ENCODE measurements around the gene C1QB.

The C1QB gene

DNA sequence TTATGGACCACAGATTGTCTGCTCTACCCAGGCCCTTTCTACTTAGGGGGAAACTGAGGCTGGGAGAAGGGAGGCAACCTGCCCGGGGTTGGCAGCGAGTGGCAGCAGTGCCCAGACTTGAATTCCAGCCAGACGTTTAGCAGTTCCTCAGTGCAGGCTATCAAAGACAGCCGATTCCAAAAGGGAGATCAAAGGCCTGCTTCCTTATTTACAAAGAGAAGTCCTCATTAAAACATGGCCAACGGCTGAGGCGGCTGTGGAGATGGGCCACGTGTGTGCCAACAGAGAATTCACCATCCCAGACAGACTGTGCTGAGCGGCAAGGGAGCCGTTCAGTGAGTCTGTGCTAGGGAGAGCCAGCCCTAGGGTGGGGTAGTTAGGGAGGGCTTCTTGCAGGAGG lies 27.7 kb downstream of the C1QB start:
- H3K27me3 ChIP-seq (ENCODE audit: control insufficient read depth, insufficient read depth, low read length), result no peaks in the 10 kb centered on the region
- H3K27ac ChIP-seq (ENCODE audit: low read depth, low read length), result no peak overlapping the region
- H3K9ac ChIP-seq (ENCODE audit: low read length), result no peak overlapping the region
- H3K36me3 ChIP-seq (ENCODE audit: control insufficient read depth, insufficient read depth, low read length), result no peaks in the 10 kb centered on the region
- peaks cover 12% of the 10 kb centered on the region; the same call in 1 of the 2 replicates for H3K4me1 ChIP-seq (ENCODE audit: control insufficient read depth, insufficient read depth, low read length)
- H3K4me3 ChIP-seq (ENCODE audit: low read depth, low read length), result no peak overlapping the region
- no peaks in the 10 kb centered on the region for H3K9me3 ChIP-seq (ENCODE audit: control insufficient read depth, insufficient read depth, low read depth, low read length)

DNA sequence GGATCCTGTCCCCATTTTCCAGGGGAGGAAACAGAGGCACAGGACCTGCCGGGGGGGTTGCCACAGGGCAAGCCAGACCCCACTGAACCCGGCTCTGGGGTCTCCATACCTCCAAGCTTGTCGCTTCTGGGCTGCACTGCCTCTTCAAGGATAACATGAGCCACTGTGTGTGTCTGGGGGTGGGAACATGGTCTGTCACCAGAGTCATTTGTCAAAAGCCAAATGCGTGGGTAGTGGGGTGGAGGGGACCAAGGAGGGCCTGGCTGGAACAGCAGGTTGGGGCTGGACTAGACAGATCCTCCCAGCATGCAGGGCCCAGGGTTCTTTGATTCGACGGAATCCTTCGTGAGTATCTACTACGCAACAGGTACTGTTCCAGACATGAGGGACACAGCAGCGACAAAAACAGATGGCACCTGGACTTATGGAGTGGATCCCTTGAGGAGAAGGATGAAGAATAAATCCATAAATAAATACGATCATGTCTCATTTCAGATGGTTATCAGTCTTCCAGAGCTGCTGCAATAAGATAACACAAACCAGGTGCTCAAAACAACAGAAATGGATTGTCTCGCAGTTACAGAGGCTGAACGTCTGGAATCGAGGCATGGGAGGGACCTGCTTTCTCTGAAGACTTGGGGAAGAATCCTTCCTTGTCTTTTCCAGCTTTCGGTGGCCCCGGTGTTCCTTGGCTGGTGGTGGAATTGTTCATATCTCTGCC lies 28.7 kb downstream of the C1QB start:
- no peaks in the 10 kb centered on the region for H3K27me3 ChIP-seq (ENCODE audit: control insufficient read depth, insufficient read depth, low read length)
- no peak overlapping the region for H3K27ac ChIP-seq (ENCODE audit: low read depth, low read length)
- no peak overlapping the region for H3K4me3 ChIP-seq (ENCODE audit: low read depth, low read length)
- H3K9ac ChIP-seq (ENCODE audit: low read length), result no peak overlapping the region
- no peaks in the 10 kb centered on the region for H3K9me3 ChIP-seq (ENCODE audit: control insufficient read depth, insufficient read depth, low read depth, low read length)
- H3K36me3 ChIP-seq (ENCODE audit: control insufficient read depth, insufficient read depth, low read length), result no peaks in the 10 kb centered on the region
- peaks cover 14% of the 10 kb centered on the region; the same call in 1 of the 2 replicates for H3K4me1 ChIP-seq (ENCODE audit: control insufficient read depth, insufficient read depth, low read length)

GRCh38 chr1:22683547-22683946 lies 30.5 kb downstream of the C1QB start:
- Histone ChIP-seq H3K9ac (ENCODE audit: low read length) (no peak overlapping the region), H3K9me3 (ENCODE audit: control insufficient read depth, insufficient read depth, low read depth, low read length) (no peaks in the 10 kb centered on the region), H3K4me1 (ENCODE audit: control insufficient read depth, insufficient read depth, low read length) (peaks cover 10% of the 10 kb centered on the region; the same call in 1 of the 2 replicates), H3K36me3 (ENCODE audit: control insufficient read depth, insufficient read depth, low read length) (no peaks in the 10 kb centered on the region), H3K27me3 (ENCODE audit: control insufficient read depth, insufficient read depth, low read length) (no peaks in the 10 kb centered on the region), H3K27ac (ENCODE audit: low read depth, low read length) (no peak overlapping the region), H3K4me3 (ENCODE audit: low read depth, low read length) (no peak overlapping the region)

GRCh38 chr1:22685591-22686059 lies 32.6 kb downstream of the C1QB start:
- H3K9ac ChIP-seq (ENCODE audit: low read length), result no peak overlapping the region

GRCh38 chr1:22687191-22687590 lies 34.2 kb downstream of the C1QB start:
- Histone ChIP-seq H3K4me1 (ENCODE audit: control insufficient read depth, insufficient read depth, low read length) (peaks cover 13% of the 10 kb centered on the region; the same call in 1 of the 2 replicates), H3K9ac (ENCODE audit: low read length) (no peak overlapping the region), H3K27me3 (ENCODE audit: control insufficient read depth, insufficient read depth, low read length) (no peaks in the 10 kb centered on the region)

More at GRCh38 chr1:22685591-22686059, 32.6 kb downstream of the C1QB start:
- H3K27ac ChIP-seq (ENCODE audit: low read depth, low read length), result no peak overlapping the region
- H3K4me3 ChIP-seq (ENCODE audit: low read depth, low read length), result no peak overlapping the region
- peaks cover 13% of the 10 kb centered on the region; the same call in 1 of the 2 replicates for H3K4me1 ChIP-seq (ENCODE audit: control insufficient read depth, insufficient read depth, low read length)
- no peaks in the 10 kb centered on the region for H3K27me3 ChIP-seq (ENCODE audit: control insufficient read depth, insufficient read depth, low read length)
- H3K36me3 ChIP-seq (ENCODE audit: control insufficient read depth, insufficient read depth, low read length), result no peaks in the 10 kb centered on the region
- H3K9me3 ChIP-seq (ENCODE audit: control insufficient read depth, insufficient read depth, low read depth, low read length), result no peaks in the 10 kb centered on the region

GRCh38 chr1:22688466-22688865 lies 35.4 kb downstream of the C1QB start:
- no peaks in the 10 kb centered on the region for H3K27me3 ChIP-seq (ENCODE audit: control insufficient read depth, insufficient read depth, low read length)
- H3K9ac ChIP-seq (ENCODE audit: low read length), result no peak overlapping the region
- no peak overlapping the region for H3K27ac ChIP-seq (ENCODE audit: low read depth, low read length)
- no peaks in the 10 kb centered on the region for H3K9me3 ChIP-seq (ENCODE audit: control insufficient read depth, insufficient read depth, low read depth, low read length)
- H3K36me3 ChIP-seq (ENCODE audit: control insufficient read depth, insufficient read depth, low read length), result no peaks in the 10 kb centered on the region
- H3K4me3 ChIP-seq (ENCODE audit: low read depth, low read length), result no peak overlapping the region
- peaks cover 13% of the 10 kb centered on the region; the same call in 1 of the 2 replicates for H3K4me1 ChIP-seq (ENCODE audit: control insufficient read depth, insufficient read depth, low read length)

More at GRCh38 chr1:22687191-22687590, 34.2 kb downstream of the C1QB start:
- no peak overlapping the region for H3K4me3 ChIP-seq (ENCODE audit: low read depth, low read length)
- H3K9me3 ChIP-seq (ENCODE audit: control insufficient read depth, insufficient read depth, low read depth, low read length), result no peaks in the 10 kb centered on the region
- no peak overlapping the region for H3K27ac ChIP-seq (ENCODE audit: low read depth, low read length)
- H3K36me3 ChIP-seq (ENCODE audit: control insufficient read depth, insufficient read depth, low read length), result no peaks in the 10 kb centered on the region

DNA sequence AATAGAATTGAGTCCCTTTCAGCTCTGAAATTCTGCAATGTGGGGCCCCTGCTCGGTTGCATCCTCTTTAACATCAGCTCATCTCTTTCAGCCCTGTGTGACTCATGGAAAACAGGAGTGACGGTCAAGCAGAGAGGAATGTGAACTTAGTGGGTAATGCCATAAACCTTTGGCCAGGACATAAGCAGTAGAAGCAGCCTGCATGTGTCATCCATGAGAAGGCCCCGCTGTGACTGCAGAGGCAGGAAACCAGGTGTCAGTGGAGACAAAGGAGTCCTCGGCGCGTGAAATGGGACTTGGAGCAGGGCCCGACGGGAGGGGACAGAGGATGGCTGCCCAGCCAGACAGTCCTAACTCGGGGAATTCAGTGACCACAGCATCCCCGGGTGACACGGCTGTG lies 36.5 kb downstream of the C1QB start:
- Histone ChIP-seq H3K27ac (ENCODE audit: low read depth, low read length) (no peak overlapping the region), H3K27me3 (ENCODE audit: control insufficient read depth, insufficient read depth, low read length) (no peaks in the 10 kb centered on the region), H3K4me3 (ENCODE audit: low read depth, low read length) (no peak overlapping the region), H3K36me3 (ENCODE audit: control insufficient read depth, insufficient read depth, low read length) (no peaks in the 10 kb centered on the region), H3K9ac (ENCODE audit: low read length) (no peak overlapping the region), H3K4me1 (ENCODE audit: control insufficient read depth, insufficient read depth, low read length) (peaks cover 13% of the 10 kb centered on the region; the same call in 1 of the 2 replicates), H3K9me3 (ENCODE audit: control insufficient read depth, insufficient read depth, low read depth, low read length) (no peaks in the 10 kb centered on the region)

DNA sequence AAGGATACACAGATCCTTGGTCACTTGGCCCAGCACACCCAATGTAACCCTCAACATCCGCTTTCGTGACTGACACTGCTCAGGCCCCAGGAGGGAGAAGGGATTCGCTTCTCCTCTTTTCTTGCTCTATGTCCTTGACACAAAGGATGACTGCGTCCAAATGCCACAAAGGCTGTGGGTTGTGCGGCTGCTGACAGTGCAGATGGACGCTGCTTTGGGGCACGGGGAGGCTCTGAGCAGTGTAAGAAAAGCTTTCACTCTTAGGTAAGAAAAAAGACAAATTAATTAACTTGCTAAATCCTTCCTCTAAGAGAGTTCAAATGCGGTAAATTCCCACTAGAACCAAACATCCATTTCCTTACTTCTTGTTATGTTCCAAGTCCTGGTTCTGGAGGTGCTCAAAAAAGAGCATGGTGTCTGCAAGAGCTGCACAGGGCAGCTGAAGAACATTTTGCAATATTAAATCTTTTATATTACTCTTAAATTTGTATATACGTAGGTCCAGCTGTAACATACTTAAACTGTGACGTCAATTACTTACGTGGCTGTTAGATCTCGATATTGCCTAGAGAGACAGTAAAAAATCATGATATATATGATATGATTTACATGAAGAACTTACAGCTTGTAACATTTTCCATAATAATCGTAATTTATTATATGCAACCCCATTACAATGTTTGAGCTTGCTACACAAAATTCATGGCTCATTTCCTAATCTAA lies 38.2 kb downstream of the C1QB start:
- Histone ChIP-seq H3K27me3 (ENCODE audit: control insufficient read depth, insufficient read depth, low read length) (no peaks in the 10 kb centered on the region), H3K36me3 (ENCODE audit: control insufficient read depth, insufficient read depth, low read length) (no peaks in the 10 kb centered on the region), H3K4me3 (ENCODE audit: low read depth, low read length) (no peak overlapping the region), H3K9me3 (ENCODE audit: control insufficient read depth, insufficient read depth, low read depth, low read length) (no peaks in the 10 kb centered on the region), H3K9ac (ENCODE audit: low read length) (no peak overlapping the region), H3K27ac (ENCODE audit: low read depth, low read length) (no peak overlapping the region), H3K4me1 (ENCODE audit: control insufficient read depth, insufficient read depth, low read length) (peaks cover 7% of the 10 kb centered on the region; the same call in 1 of the 2 replicates)

DNA sequence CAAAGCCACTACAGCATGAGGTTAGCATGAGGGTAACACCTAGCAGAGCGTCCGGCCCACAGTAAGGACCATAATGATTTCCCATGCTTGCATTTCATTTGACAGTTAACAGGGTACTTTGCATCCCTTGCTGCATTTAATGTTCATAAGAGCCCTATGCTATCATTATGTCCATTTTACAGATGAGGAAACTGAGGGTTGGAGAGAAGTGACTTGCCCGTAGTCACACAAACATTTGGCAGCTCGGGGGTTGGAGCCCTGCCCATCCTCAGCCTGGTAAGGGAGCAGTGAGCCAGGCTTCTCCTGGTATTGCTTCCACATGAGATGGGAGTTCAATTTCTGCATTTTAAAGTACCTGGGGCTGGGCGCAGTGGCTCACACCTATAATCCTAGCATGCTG lies 41.1 kb downstream of the C1QB start:
- peaks cover 6% of the 10 kb centered on the region; the same call in 1 of the 2 replicates for H3K4me1 ChIP-seq (ENCODE audit: control insufficient read depth, insufficient read depth, low read length)
- H3K4me3 ChIP-seq (ENCODE audit: low read depth, low read length), result no peak overlapping the region
- H3K9ac ChIP-seq (ENCODE audit: low read length), result no peak overlapping the region
- H3K27me3 ChIP-seq (ENCODE audit: control insufficient read depth, insufficient read depth, low read length), result no peaks in the 10 kb centered on the region
- H3K9me3 ChIP-seq (ENCODE audit: control insufficient read depth, insufficient read depth, low read depth, low read length), result no peaks in the 10 kb centered on the region
- H3K36me3 ChIP-seq (ENCODE audit: control insufficient read depth, insufficient read depth, low read length), result no peaks in the 10 kb centered on the region
- no peak overlapping the region for H3K27ac ChIP-seq (ENCODE audit: low read depth, low read length)

DNA sequence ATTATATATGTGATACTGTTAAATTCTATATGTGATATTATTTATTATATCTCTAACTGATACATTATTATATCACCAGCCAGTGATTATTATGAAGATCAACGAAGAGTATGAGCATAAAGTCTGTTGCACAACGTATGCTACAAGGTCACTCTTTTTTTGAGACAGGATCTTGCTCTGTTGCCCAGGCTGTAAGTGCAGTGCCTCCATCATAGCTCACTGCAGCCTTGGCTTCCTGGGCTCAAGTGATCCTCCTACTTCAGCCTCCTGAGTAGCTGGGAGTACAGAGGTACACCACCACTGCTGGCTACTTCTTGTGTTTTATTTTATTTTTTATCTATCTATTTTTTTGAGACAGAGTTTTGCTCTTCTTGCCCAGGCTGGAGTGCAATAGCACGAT lies 43.6 kb downstream of the C1QB start:
- H3K27me3 ChIP-seq (ENCODE audit: control insufficient read depth, insufficient read depth, low read length), result no peaks in the 10 kb centered on the region
- H3K36me3 ChIP-seq (ENCODE audit: control insufficient read depth, insufficient read depth, low read length), result no peaks in the 10 kb centered on the region
- H3K9me3 ChIP-seq (ENCODE audit: control insufficient read depth, insufficient read depth, low read depth, low read length), result no peaks in the 10 kb centered on the region
- no peak overlapping the region for H3K9ac ChIP-seq (ENCODE audit: low read length)
- no peaks in the 10 kb centered on the region for H3K4me1 ChIP-seq (ENCODE audit: control insufficient read depth, insufficient read depth, low read length)
- H3K4me3 ChIP-seq (ENCODE audit: low read depth, low read length), result no peak overlapping the region
- no peak overlapping the region for H3K27ac ChIP-seq (ENCODE audit: low read depth, low read length)

GRCh38 chr1:22697980-22698379 lies 44.9 kb downstream of the C1QB start:
- H3K27me3 ChIP-seq (ENCODE audit: control insufficient read depth, insufficient read depth, low read length), result no peaks in the 10 kb centered on the region
- no peaks in the 10 kb centered on the region for H3K36me3 ChIP-seq (ENCODE audit: control insufficient read depth, insufficient read depth, low read length)
- H3K9ac ChIP-seq (ENCODE audit: low read length), result no peak overlapping the region
- H3K4me3 ChIP-seq (ENCODE audit: low read depth, low read length), result no peak overlapping the region
- H3K27ac ChIP-seq (ENCODE audit: low read depth, low read length), result no peak overlapping the region
- H3K4me1 ChIP-seq (ENCODE audit: control insufficient read depth, insufficient read depth, low read length), result no peaks in the 10 kb centered on the region
- H3K9me3 ChIP-seq (ENCODE audit: control insufficient read depth, insufficient read depth, low read depth, low read length), result no peaks in the 10 kb centered on the region

All from HUES6 (cell line).